Hepatocyte (in vitro differentiated cells): Measurements from ENCODE around the gene CDC42SE1. TPM values are rescaled to one million over a fixed set of nuclear protein-coding genes. Genes with fewer than 3 reads are reported as not detected.

Experiments used
- DNase-seq: peaks from one replicate; pipeline ENCODE4 v3.0.0-alpha.2; 2016; ENCODE audit warnings: low spot score
- H2AFZ ChIP-seq: fragments of 200-600 bp; sonication (generic); 2 replicates; pipeline ENCODE4 v1.6.0; 2016; ENCODE audit warnings: antibody characterized with exemption, mild to moderate bottlenecking
- H3K27ac ChIP-seq: fragments of 200-600 bp; sonication (generic); 2 replicates; pipeline ENCODE4 v1.5.1; 2016; ENCODE audit warnings: mild to moderate bottlenecking
- H3K27me3 ChIP-seq: fragments of 200-600 bp; sonication (generic); 2 replicates; pipeline ENCODE4 v1.6.1; 2016
- H3K36me3 ChIP-seq: fragments of 200-600 bp; sonication (generic); replicated peaks from 2 replicates; pipeline ENCODE4 v1.5.1; 2016; ENCODE audit warnings: low read depth; ENCODE audit not compliant: insufficient read depth
- H3K4me1 ChIP-seq: fragments of 200-600 bp; sonication (generic); 2 replicates; pipeline ENCODE4 v1.5.1; 2016; ENCODE audit warnings: mild to moderate bottlenecking, moderate library complexity; ENCODE audit not compliant: insufficient read depth
- H3K4me2 ChIP-seq: fragments of 200-600 bp; sonication (generic); 2 replicates; pipeline ENCODE4 v1.6.0; 2016
- H3K4me3 ChIP-seq: fragments of 200-600 bp; sonication (generic); 2 replicates; pipeline ENCODE4 v1.5.1; 2016; ENCODE audit warnings: mild to moderate bottlenecking
- H3K79me2 ChIP-seq: fragments of 200-600 bp; sonication (generic); 2 replicates; pipeline ENCODE4 v1.6.0; 2017; ENCODE audit warnings: mild to moderate bottlenecking
- H3K9me2 ChIP-seq: fragments of 200-600 bp; sonication (generic); replicated peaks from 2 replicates; pipeline ENCODE4 v1.6.0; 2017; ENCODE audit warnings: mild to moderate bottlenecking; ENCODE audit not compliant: insufficient read depth
- H3K9me3 ChIP-seq: fragments of 200-600 bp; sonication (generic); 2 replicates; pipeline ENCODE4 v1.5.1; 2016; ENCODE audit warnings: low read depth, mild to moderate bottlenecking
- H4K20me1 ChIP-seq: fragments of 200-600 bp; sonication (generic); 2 replicates; pipeline ENCODE4 v1.6.0; 2016; ENCODE audit warnings: mild to moderate bottlenecking; ENCODE audit not compliant: insufficient read depth, poor library complexity, severe bottlenecking
- EZH2 ChIP-seq: fragments of 200-600 bp; sonication (generic); IDR thresholded peaks from 2 replicates; pipeline ENCODE4 v1.6.1; 2016; ENCODE audit warnings: antibody characterized with exemption, mild to moderate bottlenecking, borderline replicate concordance
- EZH2phosphoT487 ChIP-seq: fragments of 200-600 bp; sonication (generic); IDR thresholded peaks from one replicate; pipeline ENCODE4 v1.6.1; 2018; ENCODE audit warnings: antibody characterized with exemption, mild to moderate bottlenecking, low read depth, moderate library complexity; ENCODE audit not compliant: unreplicated experiment, severe bottlenecking
- WGBS: methylation state at CpG from one replicate; pipeline ENCODE4 v1.1.6; 2016; ENCODE audit warnings: low lambda C conversion rate; ENCODE audit errors: missing lambda C conversion rate; 5-methylcytosine and 5-hydroxymethylcytosine counted together
- polyA plus RNA-seq: library from polyadenylated mRNA; unstranded; fragments of >200 nt; fragmentation: Nextera tagmentation; extraction: Ambion mirVana; gene quantifications from 2 replicates; pipeline ENCODE4 v1.2.1, GENCODE V29; 2016
- total RNA-seq: library from RNA; depleted of rRNA; stranded (reverse); fragments of >200 nt; gene quantifications from 2 replicates; pipeline ENCODE4 v1.2.3, GENCODE V29; 2014
- TF ChIP-seq, protein P1 (sequence below): fragments of 200-600 bp; sonication (generic); IDR thresholded peaks from 2 replicates; pipeline ENCODE4 v1.5.1; 2016; ENCODE audit warnings: antibody characterized with exemption, mild to moderate bottlenecking; ENCODE audit not compliant: poor library complexity

Gene CDC42SE1, protein sequence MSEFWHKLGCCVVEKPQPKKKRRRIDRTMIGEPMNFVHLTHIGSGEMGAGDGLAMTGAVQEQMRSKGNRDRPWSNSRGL
- 49.4 and 60.2 TPM in 2 replicates for total RNA-seq
- polyA plus RNA-seq, result 19.0 and 21.2 TPM in 2 replicates

DNA sequence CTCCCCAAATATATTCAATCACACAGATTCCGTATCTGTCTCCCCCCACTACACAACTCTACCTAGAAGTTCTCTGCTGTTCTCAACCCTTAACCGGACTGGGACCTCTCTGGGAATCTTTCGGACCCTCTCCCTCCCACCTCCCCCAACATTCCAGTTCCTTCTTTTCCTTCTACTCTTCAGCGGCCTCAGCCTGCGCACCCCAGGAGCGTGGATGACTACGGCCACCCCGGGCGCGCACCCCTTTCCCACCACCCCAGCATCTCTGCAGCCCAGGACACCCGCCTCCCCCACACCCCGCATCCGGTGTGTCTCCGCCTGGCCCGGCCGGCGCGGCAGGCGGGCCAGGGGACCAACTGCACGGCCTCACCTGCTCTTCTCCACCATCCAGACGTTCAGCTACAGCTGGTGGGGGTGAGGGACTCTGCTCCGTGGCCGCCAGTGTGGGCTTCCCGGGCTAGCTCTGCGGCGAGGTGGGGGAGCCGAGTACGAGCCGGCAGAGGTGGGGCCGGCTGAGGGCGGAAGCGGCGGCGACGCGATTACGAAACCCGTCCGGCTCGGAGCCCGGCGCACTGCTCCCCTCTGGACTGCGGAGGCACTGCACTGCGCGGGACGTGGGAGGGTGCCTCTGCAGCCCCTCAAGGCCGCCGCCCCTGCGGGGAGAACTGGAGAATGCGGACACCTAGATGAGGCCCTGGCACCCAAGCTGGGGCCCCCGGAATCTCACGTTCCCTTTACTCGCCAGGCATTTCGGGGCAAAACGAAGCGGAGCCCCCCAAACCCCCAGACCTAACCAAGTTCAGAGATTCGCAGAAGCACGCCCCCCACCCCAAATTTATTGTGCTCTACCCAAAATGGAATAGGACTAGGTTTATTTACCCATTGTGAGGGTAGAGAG is at the start of gene CDC42SE1:
CDC42SE1 (minus strand) TSS at position 514 of the 898 bp plus-strand sequence. CDS start 3,892 bp downstream, outside the sequence.
- Histone ChIP-seq H3K4me3 (peak within 1 kb of the TSS; percentile 99), H3K4me2 (peak within 1 kb of the TSS; percentile 96), H3K27me3 (no peaks in the 10 kb centered on the region), H2AFZ (peak within 1 kb of the TSS; percentile 92), H3K27ac (peak within 1 kb of the TSS; percentile 100), H3K9me3 (no peaks in the 10 kb centered on the region), H3K79me2 (peaks cover 95% of the 10 kb centered on the region), H3K4me1 (peaks cover 37% of the 10 kb centered on the region), H3K36me3 (no peaks in the 10 kb centered on the region), H3K9me2 (no peaks in the 10 kb centered on the region), H4K20me1 (peaks cover 19% of the 10 kb centered on the region)
- TF ChIP-seq EZH2 (no peak), EZH2phosphoT487 (no peak)
- TF ChIP-seq, protein P1, sequence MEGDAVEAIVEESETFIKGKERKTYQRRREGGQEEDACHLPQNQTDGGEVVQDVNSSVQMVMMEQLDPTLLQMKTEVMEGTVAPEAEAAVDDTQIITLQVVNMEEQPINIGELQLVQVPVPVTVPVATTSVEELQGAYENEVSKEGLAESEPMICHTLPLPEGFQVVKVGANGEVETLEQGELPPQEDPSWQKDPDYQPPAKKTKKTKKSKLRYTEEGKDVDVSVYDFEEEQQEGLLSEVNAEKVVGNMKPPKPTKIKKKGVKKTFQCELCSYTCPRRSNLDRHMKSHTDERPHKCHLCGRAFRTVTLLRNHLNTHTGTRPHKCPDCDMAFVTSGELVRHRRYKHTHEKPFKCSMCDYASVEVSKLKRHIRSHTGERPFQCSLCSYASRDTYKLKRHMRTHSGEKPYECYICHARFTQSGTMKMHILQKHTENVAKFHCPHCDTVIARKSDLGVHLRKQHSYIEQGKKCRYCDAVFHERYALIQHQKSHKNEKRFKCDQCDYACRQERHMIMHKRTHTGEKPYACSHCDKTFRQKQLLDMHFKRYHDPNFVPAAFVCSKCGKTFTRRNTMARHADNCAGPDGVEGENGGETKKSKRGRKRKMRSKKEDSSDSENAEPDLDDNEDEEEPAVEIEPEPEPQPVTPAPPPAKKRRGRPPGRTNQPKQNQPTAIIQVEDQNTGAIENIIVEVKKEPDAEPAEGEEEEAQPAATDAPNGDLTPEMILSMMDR, result peak; percentile 68
- 2% methylated on average over 52 of the region's 58 CpGs for WGBS
- peak; percentile 95 for DNase-seq

DNA sequence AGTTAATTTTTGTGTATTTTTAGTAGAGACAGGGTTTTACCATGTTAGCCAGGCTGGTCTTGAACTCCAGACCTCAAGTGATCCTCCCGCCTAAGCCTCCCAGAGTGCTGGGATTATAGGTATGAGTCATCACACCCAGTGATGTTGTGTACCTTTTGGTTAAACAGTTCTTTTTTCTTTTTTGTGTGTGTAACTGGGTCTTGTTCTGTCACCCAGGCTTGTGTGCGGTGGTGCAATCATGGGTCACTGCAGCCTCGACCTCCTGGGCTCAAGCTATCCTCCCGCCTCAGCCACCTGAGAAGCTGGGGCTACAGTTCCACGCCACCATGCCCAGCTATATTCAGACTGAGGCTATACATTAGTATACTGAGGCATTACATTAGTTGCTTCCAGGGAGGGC is 48.9 kb upstream of the CDC42SE1 start:
- whole genome bisulfite sequencing, result 91% methylated on average over 5 of the region's 5 CpGs
- Histone ChIP-seq H3K4me3 (no peak overlapping the region), H3K4me1 (no peaks in the 10 kb centered on the region), H3K27ac (no peak overlapping the region), H3K79me2 (no peaks in the 10 kb centered on the region), H3K27me3 (no peaks in the 10 kb centered on the region), H3K4me2 (no peak overlapping the region), H3K9me3 (no peaks in the 10 kb centered on the region), H2AFZ (no peak overlapping the region), H3K36me3 (no peaks in the 10 kb centered on the region), H3K9me2 (no peaks in the 10 kb centered on the region), H4K20me1 (no peaks in the 10 kb centered on the region)
- TF ChIP-seq EZH2 (no peak), EZH2phosphoT487 (no peak)
- TF ChIP-seq, protein P1, result no peak
- no peak for DNase-seq

DNA sequence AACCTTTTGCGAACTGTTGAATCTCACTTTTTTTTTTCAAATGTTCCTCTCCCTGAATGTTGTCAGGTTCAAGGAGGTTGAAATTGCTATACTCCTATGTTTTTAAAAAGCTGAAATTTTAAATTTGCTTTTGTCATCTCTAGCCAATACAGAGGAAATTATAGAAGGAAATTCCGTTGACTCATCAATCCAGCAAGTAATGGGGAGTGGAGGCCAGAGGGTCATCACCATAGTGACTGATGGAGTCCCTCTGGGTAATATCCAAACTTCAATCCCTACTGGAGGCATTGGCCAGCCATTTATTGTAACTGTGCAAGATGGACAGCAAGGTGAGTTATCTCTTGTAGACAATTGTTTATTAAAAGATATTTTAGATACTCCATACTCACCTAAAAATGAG is 47.5 kb upstream of the CDC42SE1 start:
- H3K27me3 ChIP-seq, result no peaks in the 10 kb centered on the region
- no peak overlapping the region for H3K27ac ChIP-seq
- H3K4me1 ChIP-seq, result no peaks in the 10 kb centered on the region
- no peak overlapping the region for H3K4me2 ChIP-seq
- WGBS, result 86% methylated on average over 2 of the region's 2 CpGs
- H2AFZ ChIP-seq, result no peak overlapping the region
- DNase-seq, result no peak
- no peaks in the 10 kb centered on the region for H3K79me2 ChIP-seq
- no peaks in the 10 kb centered on the region for H3K36me3 ChIP-seq
- TF ChIP-seq, protein P1, result no peak
- TF ChIP-seq EZH2, result no peak
- TF ChIP-seq EZH2phosphoT487, result no peak
- no peaks in the 10 kb centered on the region for H3K9me2 ChIP-seq
- H3K4me3 ChIP-seq, result no peak overlapping the region
- no peaks in the 10 kb centered on the region for H3K9me3 ChIP-seq
- H4K20me1 ChIP-seq, result no peaks in the 10 kb centered on the region
